NCI-H69 (cell line): ENCODE data around the gene PCDHGB3.
"Not testable (repeated sequence)": the region's sequence is repeated elsewhere in the genome, so short reads cannot be mapped to it uniquely, and the experiment has no call there.

Experiments
- DNase-seq: peaks from one replicate; lab custom pipeline; 2025; lab: John Stamatoyannopoulos, UW

Gene PCDHGB3

GRCh38 chr5:141392429-141393198 is 22.6 kb downstream of the PCDHGB3 start, which contains the start of gene PCDHGA8:
Gene PCDHGA8 (plus strand): TSS chr5:141392633. CDS start chr5:141392814, 181 bp downstream.
- DNase-seq: peak; percentile 39

GRCh38 chr5:141393267-141393666 is 23.2 kb downstream of the PCDHGB3 start:
- no peak for DNase-seq

- not testable (repeated sequence) for DNase-seq
These were observed 24.6 kb downstream of the PCDHGB3 start for GRCh38 chr5:141394401-141395187.

GRCh38 chr5:141397756-141398551 is 27.9 kb downstream of the PCDHGB3 start, which contains the start of gene PCDHGB5:
Gene PCDHGB5 (plus strand): TSS chr5:141397947. CDS start chr5:141398128, 181 bp downstream.
- not testable (repeated sequence) for DNase-seq

- no peak for DNase-seq
These were observed 28.6 kb downstream of the PCDHGB3 start for GRCh38 chr5:141398608-141399007.

- DNase-seq: no peak
These were observed 29.7 kb downstream of the PCDHGB3 start for GRCh38 chr5:141399555-141400258.

- peak; percentile 73 for DNase-seq
These were observed 32.7 kb downstream of the PCDHGB3 start, which contains the start of gene PCDHGA9 for GRCh38 chr5:141402553-141403243. Gene PCDHGA9 (plus strand): TSS chr5:141402778. CDS start chr5:141402953, 175 bp downstream.

GRCh38 chr5:141403387-141403786 is 33.3 kb downstream of the PCDHGB3 start:
- no peak for DNase-seq

- DNase-seq: peak; percentile 88
These were observed 37.9 kb downstream of the PCDHGB3 start, which contains the start of gene PCDHGB6 for GRCh38 chr5:141407790-141408505. Gene PCDHGB6 (plus strand): TSS chr5:141408021. CDS start chr5:141408203, 182 bp downstream.

- no peak for DNase-seq
These were observed 39.7 kb downstream of the PCDHGB3 start for GRCh38 chr5:141409598-141410306.

- DNase-seq: no peak
These were observed 41.5 kb downstream of the PCDHGB3 start for GRCh38 chr5:141411575-141411974.

- DNase-seq: peak; percentile 35
These were observed 43.0 kb downstream of the PCDHGB3 start, which contains the start of gene PCDHGA10 for GRCh38 chr5:141412854-141413539. Gene PCDHGA10 (plus strand): TSS chr5:141412987. CDS start chr5:141413176, 189 bp downstream.

GRCh38 chr5:141413540-141414069 is 43.6 kb downstream of the PCDHGB3 start:
- DNase-seq: no peak

GRCh38 chr5:141414548-141415274 is 44.7 kb downstream of the PCDHGB3 start:
- DNase-seq: not testable (repeated sequence)

GRCh38 chr5:141415275-141415618 is 45.2 kb downstream of the PCDHGB3 start:
- DNase-seq: not testable (repeated sequence)

- peak; percentile 15 for DNase-seq
These were observed 47.6 kb downstream of the PCDHGB3 start, which contains the start of gene PCDHGB7 for GRCh38 chr5:141417494-141418172. Gene PCDHGB7 (plus strand): TSS chr5:141417677. CDS start chr5:141417860, 183 bp downstream.
